Panc1 (cell line): ENCODE data around the gene USH2A. TPM values are rescaled to one million over a fixed set of nuclear protein-coding genes. Genes with fewer than 3 reads are reported as not detected.
A peak's percentile ranks its signal among the peaks of the same experiment; 100 is the strongest.

Experiments used
- ATAC-seq: fragments of 200-7000 bp; cut with Tn5 transposase; 2 replicates; pipeline ENCODE4 v1.9.1; 2020; ENCODE audit warnings: mild to moderate bottlenecking, moderate library complexity
- BruUV-seq: library from RNA; stranded (reverse); fragments of 400-500 nt; replicated peaks from 2 replicates; lab custom pipeline; 2021; lab: Mats Ljungman, UMichigan
- CTCF ChIA-PET: fragments of 300-600 bp; sonication (Branson Sonifier 250); formaldehyde crosslinking; loops from one replicate; lab custom pipeline; 2022; ENCODE audit warnings: antibody characterized with exemption; lab: Charles Lee
- POLR2A ChIA-PET: fragments of 300-600 bp; sonication (Branson Sonifier 250); formaldehyde crosslinking; loops from one replicate; lab custom pipeline; 2022; ENCODE audit warnings: antibody characterized with exemption; lab: Charles Lee
- DNase-seq: peaks from one replicate; pipeline ENCODE4 v3.0.0-alpha.2; 2010; ENCODE audit warnings: low read depth, low spot score
- H3K27ac ChIP-seq: 2 replicates; pipeline ENCODE4 v1.5.1; 2011; ENCODE audit warnings: mild to moderate bottlenecking, low read length, inconsistent platforms
- H3K27me3 ChIP-seq: fragments of 200-500 bp; sonication (Bioruptor generic); 2 replicates; pipeline ENCODE4 v1.6.0; 2014; ENCODE audit warnings: low read length, inconsistent platforms; ENCODE audit not compliant: control insufficient read depth, insufficient read depth
- H3K36me3 ChIP-seq: fragments of 200-500 bp; sonication (Bioruptor generic); 2 replicates; pipeline ENCODE4 v1.5.1; 2014; ENCODE audit warnings: inconsistent platforms, mild to moderate bottlenecking, low read length, moderate library complexity; ENCODE audit not compliant: control insufficient read depth, insufficient read depth
- H3K4me1 ChIP-seq: 2 replicates; pipeline ENCODE4 v1.5.1; 2011; ENCODE audit warnings: inconsistent platforms, mild to moderate bottlenecking, low read length, moderate library complexity; ENCODE audit not compliant: control insufficient read depth, insufficient read depth
- H3K4me3 ChIP-seq, 2 experiments: 2 replicates each; pipeline ENCODE4 v1.5.1; 2011 to 2012; ENCODE audit warnings: low read depth in 2 of 2, low read length in 2 of 2, mild to moderate bottlenecking in 2 of 2, inconsistent platforms in 1 of 2, moderate library complexity in 1 of 2
- H3K9me3 ChIP-seq: fragments of 200-500 bp; sonication (Bioruptor generic); 2 replicates; pipeline ENCODE4 v1.5.1; 2014; ENCODE audit warnings: low read depth, mild to moderate bottlenecking, inconsistent platforms, low read length, moderate library complexity; ENCODE audit not compliant: control insufficient read depth, insufficient read depth
- CTCF ChIP-seq: fragments of 450-650 bp; IDR thresholded peaks from 2 replicates; pipeline ENCODE4 v1.5.1; 2017; ENCODE audit warnings: mild to moderate bottlenecking
- POLR2AphosphoS5 ChIP-seq: IDR thresholded peaks from 2 replicates; pipeline ENCODE4 v1.6.1; 2012; ENCODE audit warnings: mild to moderate bottlenecking, low read depth, low read length, moderate library complexity
- REST ChIP-seq, 2 experiments: IDR thresholded peaks; 2 replicates each; pipeline ENCODE4 v1.6.1; 2011 to 2012; ENCODE audit warnings: low read depth in 2 of 2, control low read depth in 1 of 2, low read length in 1 of 2, mild to moderate bottlenecking in 1 of 2, moderate library complexity in 1 of 2; ENCODE audit not compliant: insufficient read depth in 1 of 2
- SIN3A ChIP-seq: IDR thresholded peaks from 2 replicates; pipeline ENCODE4 v1.6.1; 2012; ENCODE audit warnings: low read depth, mild to moderate bottlenecking, low read length, moderate library complexity, borderline replicate concordance; ENCODE audit not compliant: insufficient read depth
- TCF7L2 ChIP-seq: IDR thresholded peaks from 2 replicates; pipeline ENCODE4 v1.6.1; 2011; ENCODE audit warnings: mild to moderate bottlenecking, low read depth, low read length, inconsistent platforms
- in situ Hi-C: cut with HindIII; loops from 2 replicates; pipeline ENCODE4 v1.10.0; 2016; ENCODE audit warnings: low sequenced_read_pairs, low pct_unique_long_range_greater_than_20kb
- intact Hi-C: fragments of 100-400 bp; cut with micrococcal nuclease; formaldehyde crosslinking; loops from one replicate; pipeline ENCODE4 v1.10.0; 2022; ENCODE audit not compliant: unreplicated experiment
- total RNA-seq: library from RNA; stranded (reverse); gene quantifications from one replicate; pipeline ENCODE4 v1.2.1, GENCODE V29; 2021; ENCODE audit not compliant: unreplicated experiment

The USH2A gene
- total RNA-seq, 1 experiment from 2014 or later, result not detected

GRCh38 chr1:215889871-215890270 is 533.4 kb downstream of the USH2A start:
- no peaks in the 10 kb centered on the region for H3K36me3 ChIP-seq
- no peaks in the 10 kb centered on the region for H3K4me1 ChIP-seq
- no peak for DNase-seq
- ChIA-PET CTCF (no interaction called here), POLR2A (no interaction called here)
- in situ Hi-C loops, result no loop called here
- no TSS peak for BruUV-seq
- intact Hi-C loops, result no loop called here
- no peaks in the 10 kb centered on the region for H3K9me3 ChIP-seq
- no peak overlapping the region for H3K27ac ChIP-seq
- no peak for TF ChIP-seq REST (IDR thresholded peaks at IDR 0.05; ENCODE audit: insufficient read depth in 1 of 2, low read depth in 2 of 2, low read length in 1 of 2)
- no peak for TF ChIP-seq CTCF
- no peak for TF ChIP-seq POLR2AphosphoS5
- no peak for TF ChIP-seq TCF7L2
- no peak for TF ChIP-seq SIN3A
- 0 out of 2 replicates have a peak, but pooled peaks cover 2% of the 10 kb centered on the region for H3K27me3 ChIP-seq
- no peak overlapping the region for H3K4me3 ChIP-seq
- ATAC-seq, result no peak

- POLR2A ChIA-PET, result no interaction called here
- H3K4me3 ChIP-seq, result no peak overlapping the region
- ATAC-seq (no peak), DNase-seq (no peak)
- H3K27me3 ChIP-seq, result 0 out of 2 replicates have a peak, but pooled peaks cover 2% of the 10 kb centered on the region
- no peaks in the 10 kb centered on the region for H3K4me1 ChIP-seq
- H3K36me3 ChIP-seq, result no peaks in the 10 kb centered on the region
- H3K27ac ChIP-seq, result no peak overlapping the region
- no TSS peak for BruUV-seq
- in situ Hi-C loops (no loop called here), intact Hi-C loops (no loop called here)
- H3K9me3 ChIP-seq, result no peaks in the 10 kb centered on the region
- TF ChIP-seq CTCF (peak; percentile 36), REST (IDR thresholded peaks at IDR 0.05; ENCODE audit: insufficient read depth in 1 of 2, low read depth in 2 of 2, low read length in 1 of 2) (no peak), POLR2AphosphoS5 (no peak), TCF7L2 (no peak), SIN3A (no peak)
- CTCF ChIA-PET, result no interaction called here
These were observed 535.1 kb downstream of the USH2A start for GRCh38 chr1:215888159-215888558.
